Colonic mucosa (tissue), 4 donors: ENCODE results near the gene FHAD1. TPM values are rescaled to one million over a fixed set of nuclear protein-coding genes. Genes with fewer than 3 reads are reported as not detected.

Experiments used
- DNase-seq: peaks from one replicate; pipeline ENCODE4 v3.0.0-alpha.2; 2020
- H3K27ac ChIP-seq: fragments of 200-600 bp; one replicate; pipeline ENCODE4 v1.8.0; 2021
- H3K27me3 ChIP-seq: fragments of 200-600 bp; one replicate; pipeline ENCODE4 v1.8.0; 2021
- H3K36me3 ChIP-seq: fragments of 200-600 bp; one replicate; pipeline ENCODE4 v1.8.0; 2021
- H3K4me1 ChIP-seq: fragments of 200-600 bp; one replicate; pipeline ENCODE4 v1.8.0; 2021; ENCODE audit warnings: mild to moderate bottlenecking
- H3K4me3 ChIP-seq: fragments of 200-600 bp; one replicate; pipeline ENCODE4 v1.8.0; 2021
- H3K9ac ChIP-seq, 2 donors: one replicate each; pipeline ENCODE4 v1.7.0; 2013; ENCODE audit warnings: control low read depth in 2 of 2, low read depth in 2 of 2, low read length in 2 of 2
- H3K9me3 ChIP-seq: fragments of 200-600 bp; one replicate; pipeline ENCODE4 v1.8.0; 2021
- intact Hi-C: fragments of 100-400 bp; cut with DNase I; formaldehyde crosslinking; loops from one replicate; pipeline ENCODE4 v1.14.1; 2022
- total RNA-seq, 2 donors: library from RNA; stranded (reverse); fragmentation: NEBNext Ultra II Directional in 1 of 2; extraction: Animal tissue kit (Norgen Biotek cat#: 25700) in 1 of 2; gene quantifications; one replicate each; pipeline ENCODE4 v1.2.1, GENCODE V29; 2021
- TF ChIP-seq, protein P1 (sequence below): fragments of 200-600 bp; IDR thresholded peaks from one replicate; pipeline ENCODE4 v1.8.0; 2022; ENCODE audit warnings: antibody characterized with exemption, mild to moderate bottlenecking
- donor health status: healthy.
- donor health status: DM: no; HTN: no; CAD: no.
- donor health status: DM: no; HTN: no; CAD: no.

The FHAD1 gene
- total RNA-seq, 2 donors from 2014 or later: 1.5 to 1.8 TPM

DNA sequence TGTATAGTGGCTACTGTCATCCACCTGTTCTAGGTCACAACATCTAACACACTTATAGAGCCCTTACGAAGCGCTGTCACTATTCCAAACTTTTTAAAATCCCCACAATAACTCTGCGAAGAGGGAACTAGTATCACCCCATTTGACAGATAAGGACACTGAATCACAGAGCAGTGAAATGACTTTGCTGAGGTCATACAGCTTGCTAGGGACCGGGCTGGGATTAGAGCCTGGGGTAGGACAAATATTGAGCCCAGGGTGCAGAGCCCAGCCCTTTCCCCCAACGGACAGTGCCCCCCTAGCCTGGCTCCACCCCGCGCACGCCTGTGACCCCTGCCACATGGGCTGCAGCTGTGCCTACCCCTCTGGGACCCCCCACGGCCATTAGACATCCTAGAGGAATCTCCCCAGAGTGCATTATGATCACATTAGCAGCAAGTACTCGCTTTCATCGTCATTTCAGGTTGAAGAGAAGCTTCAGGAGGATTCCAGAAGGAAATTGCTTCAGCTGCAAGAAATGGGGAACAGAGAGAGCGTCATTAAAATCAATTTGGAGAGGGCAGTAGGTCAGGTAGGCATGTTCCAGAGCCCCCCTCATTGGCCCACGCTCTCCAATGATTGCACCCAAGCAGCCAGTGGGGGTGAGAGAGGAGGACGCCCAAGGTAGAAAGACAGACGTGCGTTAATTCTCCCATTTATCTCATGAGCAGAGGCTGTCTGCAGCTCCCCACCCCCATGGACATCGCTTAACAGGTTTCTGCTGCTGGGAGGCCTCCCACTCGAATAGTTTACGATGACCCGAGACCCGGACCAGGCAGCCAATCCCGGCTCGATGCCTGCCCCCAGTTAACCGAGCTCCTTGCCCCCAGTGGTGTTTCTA lies 77.2 kb downstream of the FHAD1 start:
- H3K4me3 ChIP-seq: peak overlapping the region; percentile 9
- no peak for DNase-seq
- intact Hi-C loops: loop anchor here (2.0 kb wide), 1 partner anchor 107 kb away; no protein-coding TSS in a partner anchor
- peak overlapping the region in 1 of 2 donors; percentile 69 for H3K9ac ChIP-seq
- H3K4me1 ChIP-seq: peaks cover 17% of the 10 kb centered on the region
- TF ChIP-seq, protein P1, sequence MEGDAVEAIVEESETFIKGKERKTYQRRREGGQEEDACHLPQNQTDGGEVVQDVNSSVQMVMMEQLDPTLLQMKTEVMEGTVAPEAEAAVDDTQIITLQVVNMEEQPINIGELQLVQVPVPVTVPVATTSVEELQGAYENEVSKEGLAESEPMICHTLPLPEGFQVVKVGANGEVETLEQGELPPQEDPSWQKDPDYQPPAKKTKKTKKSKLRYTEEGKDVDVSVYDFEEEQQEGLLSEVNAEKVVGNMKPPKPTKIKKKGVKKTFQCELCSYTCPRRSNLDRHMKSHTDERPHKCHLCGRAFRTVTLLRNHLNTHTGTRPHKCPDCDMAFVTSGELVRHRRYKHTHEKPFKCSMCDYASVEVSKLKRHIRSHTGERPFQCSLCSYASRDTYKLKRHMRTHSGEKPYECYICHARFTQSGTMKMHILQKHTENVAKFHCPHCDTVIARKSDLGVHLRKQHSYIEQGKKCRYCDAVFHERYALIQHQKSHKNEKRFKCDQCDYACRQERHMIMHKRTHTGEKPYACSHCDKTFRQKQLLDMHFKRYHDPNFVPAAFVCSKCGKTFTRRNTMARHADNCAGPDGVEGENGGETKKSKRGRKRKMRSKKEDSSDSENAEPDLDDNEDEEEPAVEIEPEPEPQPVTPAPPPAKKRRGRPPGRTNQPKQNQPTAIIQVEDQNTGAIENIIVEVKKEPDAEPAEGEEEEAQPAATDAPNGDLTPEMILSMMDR: no peak
- H3K9me3 ChIP-seq: no peaks in the 10 kb centered on the region
- H3K27me3 ChIP-seq: no peaks in the 10 kb centered on the region
- H3K27ac ChIP-seq: no peak overlapping the region
- H3K36me3 ChIP-seq: no peaks in the 10 kb centered on the region

DNA sequence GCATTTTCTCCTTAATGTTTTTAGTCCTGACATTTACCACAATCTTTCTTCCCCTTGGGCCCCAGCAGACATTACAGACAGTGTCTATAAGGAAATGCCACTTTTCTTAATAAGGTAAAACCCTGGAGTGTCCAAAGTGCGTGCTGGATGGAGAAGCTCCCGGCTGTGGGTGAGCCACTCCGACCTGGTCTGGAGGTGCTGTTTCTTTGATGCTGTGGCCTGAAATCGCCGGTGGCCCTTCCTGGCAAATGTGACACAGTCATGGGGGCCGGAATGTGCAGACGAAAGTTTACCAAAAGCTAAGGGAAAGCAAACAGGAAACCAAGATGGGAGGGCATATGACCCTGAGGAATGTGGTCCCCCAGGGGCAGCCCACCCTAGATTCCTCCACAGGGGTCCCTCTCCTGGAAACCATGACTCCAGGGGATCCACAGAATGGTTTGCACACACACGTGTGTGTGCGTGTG lies 77.9 kb downstream of the FHAD1 start:
- Histone ChIP-seq H3K9ac (peak overlapping the region in 1 of 2 donors; percentile 8), H3K27me3 (no peaks in the 10 kb centered on the region), H3K27ac (no peak overlapping the region), H3K36me3 (no peaks in the 10 kb centered on the region), H3K4me1 (peaks cover 22% of the 10 kb centered on the region), H3K4me3 (no peak overlapping the region), H3K9me3 (no peaks in the 10 kb centered on the region)
- no peak for DNase-seq
- intact Hi-C loops: no loop called here
- TF ChIP-seq, protein P1: no peak

DNA sequence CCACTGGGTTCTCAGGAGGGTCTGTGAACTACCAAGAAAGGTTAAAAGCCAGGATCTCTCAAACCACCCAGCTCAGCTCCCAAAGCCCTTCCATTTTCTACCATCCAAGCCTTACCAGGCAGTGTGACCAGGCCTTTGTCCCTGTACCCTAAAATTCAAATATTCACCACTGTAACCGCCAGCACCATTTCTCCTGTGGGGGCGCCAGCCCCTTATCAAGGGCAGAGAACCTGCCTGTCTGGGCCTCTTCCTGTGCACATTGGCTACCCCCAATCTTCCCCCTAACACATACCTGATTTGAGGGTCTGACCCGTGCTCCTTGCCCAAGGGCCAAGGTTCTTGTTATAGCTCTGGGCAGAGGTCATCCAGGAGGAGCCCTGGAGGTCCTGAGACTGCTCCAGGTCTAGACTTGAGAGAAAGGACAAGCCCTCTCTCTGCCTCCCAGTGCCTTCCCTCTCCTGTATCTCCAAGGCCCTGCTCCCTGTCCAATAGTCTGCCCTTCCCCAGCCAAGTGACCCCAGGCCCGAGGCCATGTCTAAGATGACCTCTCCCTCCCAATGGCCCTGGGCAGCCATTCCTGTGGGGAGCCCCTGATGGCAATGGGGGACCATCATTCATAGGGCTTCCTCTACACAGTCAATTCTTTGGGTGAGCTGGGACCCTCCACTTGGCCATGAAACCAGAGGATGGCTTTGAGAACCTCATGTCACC lies 78.5 kb downstream of the FHAD1 start:
- intact Hi-C loops: no loop called here
- Histone ChIP-seq H3K4me1 (peaks cover 22% of the 10 kb centered on the region), H3K36me3 (no peaks in the 10 kb centered on the region), H3K4me3 (no peak overlapping the region), H3K27ac (no peak overlapping the region), H3K9me3 (no peaks in the 10 kb centered on the region), H3K9ac (no peak overlapping the region), H3K27me3 (no peaks in the 10 kb centered on the region)
- no peak for DNase-seq
- TF ChIP-seq, protein P1: no peak

DNA sequence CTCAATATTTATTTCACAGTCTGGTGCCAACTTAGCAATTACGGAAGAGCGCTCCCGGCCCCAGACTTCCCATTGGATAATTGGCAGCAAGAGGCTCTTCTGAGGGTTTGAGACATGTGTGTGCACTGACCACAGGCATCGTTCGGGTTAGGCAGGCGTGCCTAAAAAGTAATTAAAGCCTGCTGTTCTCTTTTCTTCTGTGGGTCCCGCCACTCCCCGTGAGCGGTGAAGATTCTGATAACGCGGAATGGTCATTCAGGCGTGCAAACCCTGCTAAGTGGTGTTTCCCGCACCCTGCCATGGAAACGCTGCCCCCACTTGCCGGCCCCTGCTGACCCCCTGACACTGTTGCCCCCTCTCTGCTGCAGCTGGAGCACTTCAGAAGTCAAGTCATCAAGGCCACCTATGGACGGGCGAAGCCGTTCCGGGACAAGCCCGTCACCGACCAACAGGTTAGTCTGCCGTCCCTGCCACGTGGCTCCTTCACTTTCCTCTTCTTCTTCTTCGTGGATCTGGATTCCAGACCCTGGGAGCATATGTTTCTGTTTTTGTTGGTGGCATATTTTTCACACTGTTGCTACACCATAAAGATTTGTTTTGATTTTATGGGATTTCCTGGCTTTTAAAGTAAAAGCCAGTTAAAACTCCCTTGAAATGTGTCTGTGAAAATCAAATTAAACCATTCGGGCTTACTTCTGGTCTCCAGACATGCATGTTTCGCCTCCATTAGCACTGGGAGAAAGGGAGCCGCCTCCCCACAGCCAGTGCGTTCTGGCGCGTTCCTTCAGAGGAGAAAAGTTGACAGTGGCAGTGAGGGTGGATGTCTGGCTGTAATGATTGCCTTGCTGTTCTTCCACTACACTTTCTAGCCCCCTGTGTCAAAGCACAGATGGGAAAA lies 79.9 kb downstream of the FHAD1 start:
- intact Hi-C loops: no loop called here
- Histone ChIP-seq H3K9me3 (no peaks in the 10 kb centered on the region), H3K4me3 (no peak overlapping the region), H3K9ac (no peak overlapping the region), H3K4me1 (peaks cover 22% of the 10 kb centered on the region), H3K36me3 (no peaks in the 10 kb centered on the region), H3K27ac (no peak overlapping the region), H3K27me3 (no peaks in the 10 kb centered on the region)
- TF ChIP-seq, protein P1: no peak
- no peak for DNase-seq
